Subcutaneous adipose tissue (tissue), 4 donors: Measurements from ENCODE around the gene PMS2. TPM values are rescaled to one million over a fixed set of nuclear protein-coding genes. Genes with fewer than 3 reads are reported as not detected.

Experiments
- total RNA-seq, 4 donors: library from RNA; depleted of rRNA; stranded (reverse); fragments of >200 nt; gene quantifications; one replicate each; pipeline ENCODE4 v1.1.0, GENCODE V29; 2016
- TF ChIP-seq, protein P1 (sequence below): fragments of 450-650 bp; IDR thresholded peaks from one replicate; pipeline ENCODE4 v1.5.1; 2016; ENCODE audit warnings: low read depth, mild to moderate bottlenecking, control low read depth, antibody characterized with exemption, moderate library complexity

PMS2 gene, protein sequence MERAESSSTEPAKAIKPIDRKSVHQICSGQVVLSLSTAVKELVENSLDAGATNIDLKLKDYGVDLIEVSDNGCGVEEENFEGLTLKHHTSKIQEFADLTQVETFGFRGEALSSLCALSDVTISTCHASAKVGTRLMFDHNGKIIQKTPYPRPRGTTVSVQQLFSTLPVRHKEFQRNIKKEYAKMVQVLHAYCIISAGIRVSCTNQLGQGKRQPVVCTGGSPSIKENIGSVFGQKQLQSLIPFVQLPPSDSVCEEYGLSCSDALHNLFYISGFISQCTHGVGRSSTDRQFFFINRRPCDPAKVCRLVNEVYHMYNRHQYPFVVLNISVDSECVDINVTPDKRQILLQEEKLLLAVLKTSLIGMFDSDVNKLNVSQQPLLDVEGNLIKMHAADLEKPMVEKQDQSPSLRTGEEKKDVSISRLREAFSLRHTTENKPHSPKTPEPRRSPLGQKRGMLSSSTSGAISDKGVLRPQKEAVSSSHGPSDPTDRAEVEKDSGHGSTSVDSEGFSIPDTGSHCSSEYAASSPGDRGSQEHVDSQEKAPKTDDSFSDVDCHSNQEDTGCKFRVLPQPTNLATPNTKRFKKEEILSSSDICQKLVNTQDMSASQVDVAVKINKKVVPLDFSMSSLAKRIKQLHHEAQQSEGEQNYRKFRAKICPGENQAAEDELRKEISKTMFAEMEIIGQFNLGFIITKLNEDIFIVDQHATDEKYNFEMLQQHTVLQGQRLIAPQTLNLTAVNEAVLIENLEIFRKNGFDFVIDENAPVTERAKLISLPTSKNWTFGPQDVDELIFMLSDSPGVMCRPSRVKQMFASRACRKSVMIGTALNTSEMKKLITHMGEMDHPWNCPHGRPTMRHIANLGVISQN
- total RNA-seq, result 10 to 100 TPM in 3 of 4 donors, 1 to 10 TPM in 1; 8.2 to 14.5 (median 12.3) TPM

DNA sequence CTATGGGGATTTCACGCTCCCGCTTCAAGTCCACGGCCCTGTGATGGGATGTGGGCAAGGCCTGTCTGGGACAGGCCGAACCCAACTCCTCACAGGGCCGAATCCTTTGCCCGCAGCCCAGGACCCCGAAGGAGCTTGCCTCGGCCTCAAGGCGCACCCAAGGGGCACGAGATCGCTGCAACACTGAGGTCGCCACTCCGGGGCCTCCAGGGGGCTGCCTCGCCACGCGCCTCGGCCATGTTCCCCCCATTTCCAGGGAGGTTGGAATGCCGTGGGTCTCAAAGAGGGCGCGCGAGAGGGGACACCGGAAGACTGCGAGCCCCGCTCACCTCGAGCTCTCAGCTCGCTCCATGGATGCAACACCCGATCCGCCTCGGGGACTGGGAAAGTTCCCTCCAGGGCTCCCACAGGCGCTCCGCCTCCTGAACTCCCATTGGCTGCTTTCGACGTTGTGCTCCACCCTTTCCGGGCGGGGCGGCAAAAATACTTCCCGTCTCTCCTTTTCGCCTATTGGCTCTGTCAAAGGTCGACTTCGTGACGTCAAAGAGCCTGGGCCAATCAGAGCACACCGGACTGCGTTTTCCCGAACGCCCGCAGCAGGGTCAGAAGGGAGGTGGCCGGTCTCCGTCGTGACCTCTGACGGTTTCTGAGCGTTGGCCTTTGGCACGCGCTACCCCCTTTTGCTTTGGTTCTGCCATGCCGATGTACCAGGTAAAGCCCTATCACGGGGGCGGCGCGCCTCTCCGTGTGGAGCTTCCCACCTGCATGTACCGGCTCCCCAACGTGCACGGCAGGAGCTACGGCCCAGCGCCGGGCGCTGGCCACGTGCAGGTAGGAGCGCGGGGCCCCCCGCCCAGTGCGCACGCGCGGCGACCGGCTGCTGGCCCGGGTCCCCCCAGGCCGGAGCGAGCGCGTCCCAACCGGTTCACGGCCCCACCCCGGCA is at the start of gene PMS2, which contains the start of gene AIMP2:
Gene PMS2 (minus strand): TSS at position 382 of the 944 bp plus-strand sequence. CDS start 30 bp downstream, at position 352.
Gene AIMP2 (plus strand): TSS at position 605 of the 944 bp plus-strand sequence. CDS start 92 bp downstream, at position 697.
- TF ChIP-seq, protein P1, sequence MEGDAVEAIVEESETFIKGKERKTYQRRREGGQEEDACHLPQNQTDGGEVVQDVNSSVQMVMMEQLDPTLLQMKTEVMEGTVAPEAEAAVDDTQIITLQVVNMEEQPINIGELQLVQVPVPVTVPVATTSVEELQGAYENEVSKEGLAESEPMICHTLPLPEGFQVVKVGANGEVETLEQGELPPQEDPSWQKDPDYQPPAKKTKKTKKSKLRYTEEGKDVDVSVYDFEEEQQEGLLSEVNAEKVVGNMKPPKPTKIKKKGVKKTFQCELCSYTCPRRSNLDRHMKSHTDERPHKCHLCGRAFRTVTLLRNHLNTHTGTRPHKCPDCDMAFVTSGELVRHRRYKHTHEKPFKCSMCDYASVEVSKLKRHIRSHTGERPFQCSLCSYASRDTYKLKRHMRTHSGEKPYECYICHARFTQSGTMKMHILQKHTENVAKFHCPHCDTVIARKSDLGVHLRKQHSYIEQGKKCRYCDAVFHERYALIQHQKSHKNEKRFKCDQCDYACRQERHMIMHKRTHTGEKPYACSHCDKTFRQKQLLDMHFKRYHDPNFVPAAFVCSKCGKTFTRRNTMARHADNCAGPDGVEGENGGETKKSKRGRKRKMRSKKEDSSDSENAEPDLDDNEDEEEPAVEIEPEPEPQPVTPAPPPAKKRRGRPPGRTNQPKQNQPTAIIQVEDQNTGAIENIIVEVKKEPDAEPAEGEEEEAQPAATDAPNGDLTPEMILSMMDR, result no peak

DNA sequence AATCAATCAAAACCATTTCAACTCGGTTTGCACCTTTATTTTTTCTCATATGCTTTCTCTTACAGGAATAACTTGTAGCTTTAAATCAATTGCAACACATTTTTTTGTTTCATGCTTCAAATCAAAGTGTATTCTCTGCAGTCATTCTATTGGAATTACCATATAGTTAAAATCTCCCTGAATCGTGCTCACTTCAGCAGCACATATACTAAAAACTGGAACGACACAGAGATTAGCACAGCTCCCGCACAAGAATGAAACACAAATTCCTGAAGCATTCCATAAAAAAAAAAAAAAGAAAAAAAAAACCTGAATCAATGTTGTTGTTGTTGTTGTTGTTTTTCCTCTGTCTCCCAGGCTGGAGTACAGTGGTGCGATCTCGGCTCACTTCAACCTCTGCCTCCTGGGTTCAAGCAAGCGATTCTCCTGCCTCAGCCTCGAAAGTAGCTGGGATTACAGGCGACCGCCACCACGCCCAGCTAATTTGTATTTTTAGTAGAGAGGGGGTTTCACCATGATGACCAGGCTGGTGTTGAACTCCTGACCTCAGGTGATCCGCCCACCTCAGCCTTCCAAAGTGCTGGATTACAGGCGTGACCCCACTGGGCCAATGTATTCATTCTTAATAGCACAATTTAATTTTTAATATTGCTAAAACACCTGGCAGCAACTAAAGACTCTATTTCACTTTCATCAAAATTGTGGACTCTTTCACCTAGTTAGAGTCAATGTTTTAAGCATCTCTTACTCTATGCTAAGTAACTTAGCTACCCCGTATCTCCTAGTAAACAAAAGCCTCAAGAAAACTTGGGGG is 48.7 kb upstream of the PMS2 start:
- TF ChIP-seq, protein P1, result no peak

DNA sequence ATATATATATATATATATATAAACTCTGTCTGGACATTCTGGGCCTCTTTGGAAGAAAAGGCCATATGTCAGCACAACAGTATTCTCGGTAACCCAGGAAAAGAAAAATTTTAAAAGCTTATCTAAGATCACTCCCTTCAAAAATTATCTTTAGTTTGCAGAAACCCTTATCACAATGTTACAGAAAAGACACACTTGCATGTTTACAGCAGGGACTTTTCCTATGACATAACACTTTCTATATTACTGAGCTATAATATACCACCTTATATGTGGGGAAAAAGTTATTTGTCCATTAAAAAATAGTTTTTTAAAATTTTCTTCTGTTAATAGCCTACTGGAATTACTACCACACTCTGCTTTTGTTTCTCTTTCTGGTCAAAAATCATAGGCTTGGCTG is 47.8 kb upstream of the PMS2 start:
- TF ChIP-seq, protein P1, result no peak

DNA sequence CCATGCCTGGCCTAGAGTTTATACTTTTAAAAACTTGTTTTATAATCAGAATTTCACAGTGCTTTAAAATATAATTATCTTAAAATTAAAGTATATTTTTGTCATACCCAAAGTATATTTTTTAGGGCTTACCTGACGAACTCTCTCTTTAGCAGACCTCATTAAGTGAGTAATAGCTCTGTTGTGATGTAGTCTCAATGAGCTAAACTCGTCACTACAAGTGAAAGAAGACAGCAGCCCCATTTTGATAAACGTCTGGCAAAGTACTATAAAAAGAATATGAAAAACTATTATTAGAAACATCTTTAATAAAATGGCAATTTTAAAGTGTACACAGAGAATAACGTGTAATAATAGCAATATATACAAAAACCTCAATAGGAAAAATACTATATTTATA is 40.9 kb upstream of the PMS2 start:
- TF ChIP-seq, protein P1, result no peak

DNA sequence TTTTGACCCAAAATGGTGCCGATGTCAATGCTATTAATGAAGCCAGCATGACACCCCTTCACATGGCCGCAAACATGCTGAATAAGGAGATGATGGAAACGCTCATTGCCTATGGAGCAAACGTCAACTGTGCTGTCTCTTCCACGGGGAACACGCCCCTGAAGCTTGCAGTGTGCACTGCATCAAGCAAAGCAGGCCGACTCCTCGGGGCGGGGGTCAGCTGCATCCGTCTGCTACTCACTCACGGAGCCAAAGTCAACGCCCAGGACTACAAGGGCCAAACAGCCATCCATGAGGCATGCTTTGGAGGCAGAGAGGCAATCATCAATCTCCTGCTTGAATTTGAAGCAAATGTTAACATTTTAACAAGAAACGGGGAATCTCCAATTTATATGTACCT is 26.8 kb upstream of the PMS2 start:
- TF ChIP-seq, protein P1, result no peak

DNA sequence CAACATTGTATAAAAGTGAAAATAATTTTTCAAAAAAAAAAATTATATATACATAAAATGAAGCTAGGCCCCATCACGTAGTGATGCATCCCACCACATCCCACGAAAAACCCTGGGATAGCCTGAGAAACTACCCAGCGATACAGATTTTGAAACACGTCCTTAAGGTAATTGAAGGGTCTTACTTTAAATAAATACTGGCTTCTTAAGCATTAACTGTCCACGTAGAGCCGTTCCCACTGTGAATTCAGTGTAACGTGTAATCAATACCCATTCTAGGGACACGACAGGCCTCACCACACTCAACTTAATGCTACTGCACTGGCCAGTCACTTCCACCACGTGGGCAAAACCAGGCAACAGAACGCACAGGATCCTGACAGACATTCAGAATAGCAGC is 26.3 kb upstream of the PMS2 start:
- TF ChIP-seq, protein P1, result no peak
